Mucosa of descending colon (tissue), 3 donors: ENCODE data around the gene ASB12. TPM values are rescaled to one million over a fixed set of nuclear protein-coding genes. Genes with fewer than 3 reads are reported as not detected.

ENCODE experiments used
- ATAC-seq: fragments of 200-7000 bp; cut with Tn5 transposase; one replicate; pipeline ENCODE4 v1.9.1; 2020; ENCODE audit warnings: mild to moderate bottlenecking, moderate library complexity
- DNase-seq, 3 donors: peaks; one replicate each; pipeline ENCODE4 v3.0.0-alpha.2; 2020
- H3K36me3 ChIP-seq: fragments of 200-600 bp; one replicate; pipeline ENCODE4 v1.8.0; 2021; ENCODE audit warnings: low read depth, mild to moderate bottlenecking
- H3K4me1 ChIP-seq: fragments of 200-600 bp; one replicate; pipeline ENCODE4 v1.8.0; 2021; ENCODE audit warnings: low read depth, mild to moderate bottlenecking
- H3K4me3 ChIP-seq: fragments of 200-600 bp; one replicate; pipeline ENCODE4 v1.8.0; 2021; ENCODE audit warnings: mild to moderate bottlenecking
- H3K9me3 ChIP-seq: fragments of 200-600 bp; one replicate; pipeline ENCODE4 v1.8.0; 2021; ENCODE audit warnings: mild to moderate bottlenecking
- intact Hi-C, 2 donors: fragments of 100-400 bp; cut with DNase I in 1 of 2; cut with micrococcal nuclease in 1 of 2; formaldehyde crosslinking; loops; one replicate each; pipeline versions ENCODE4 v1.11.0 to v1.11.1; 2022; cut with DNase I, micrococcal nuclease
- total RNA-seq, 3 donors: library from RNA; stranded (reverse); fragmentation: NEBNext Ultra II Directional in 2 of 3; extraction: Animal tissue kit (Norgen Biotek cat#: 25700) in 2 of 3; gene quantifications; one replicate each; pipeline versions ENCODE4 v1.2.1 to v1.2.4, GENCODE V29; 2021 to 2023
- TF ChIP-seq, protein P1 (sequence below): fragments of 200-600 bp; IDR thresholded peaks from one replicate; pipeline ENCODE4 v1.8.0; 2022; ENCODE audit warnings: antibody characterized with exemption, mild to moderate bottlenecking
- donor health status: DM: no; HTN: no; CAD: no; lungs with moderate emphysema.
- donor health status: DM: no; HTN: no; CAD: no.
- donor health status: DM: no; HTN: yes; CAD: no.

The ASB12 gene
- total RNA-seq, 3 donors from 2014 or later = 0.38 to 1.2 (median 0.39) TPM

DNA sequence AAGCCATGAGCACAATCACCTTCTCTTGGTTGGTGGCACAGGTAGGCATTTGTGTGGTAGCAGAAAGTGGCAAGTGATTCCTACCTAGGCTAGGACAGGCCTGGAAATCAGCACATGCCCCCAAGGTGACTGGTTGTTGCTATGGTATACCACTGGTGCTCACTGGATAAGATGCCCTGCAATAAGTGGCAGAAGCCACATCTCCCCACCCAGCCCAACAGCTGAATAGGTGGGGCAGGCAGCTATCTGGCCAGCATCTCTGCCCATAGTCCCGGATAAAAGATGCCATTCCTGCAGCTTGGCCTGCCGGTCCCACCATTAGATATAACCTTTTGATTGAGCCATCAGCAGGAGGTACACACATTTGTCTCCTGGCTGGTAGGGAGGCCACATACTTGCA, 46.0 kb downstream of the ASB12 start:
- TF ChIP-seq, protein P1, sequence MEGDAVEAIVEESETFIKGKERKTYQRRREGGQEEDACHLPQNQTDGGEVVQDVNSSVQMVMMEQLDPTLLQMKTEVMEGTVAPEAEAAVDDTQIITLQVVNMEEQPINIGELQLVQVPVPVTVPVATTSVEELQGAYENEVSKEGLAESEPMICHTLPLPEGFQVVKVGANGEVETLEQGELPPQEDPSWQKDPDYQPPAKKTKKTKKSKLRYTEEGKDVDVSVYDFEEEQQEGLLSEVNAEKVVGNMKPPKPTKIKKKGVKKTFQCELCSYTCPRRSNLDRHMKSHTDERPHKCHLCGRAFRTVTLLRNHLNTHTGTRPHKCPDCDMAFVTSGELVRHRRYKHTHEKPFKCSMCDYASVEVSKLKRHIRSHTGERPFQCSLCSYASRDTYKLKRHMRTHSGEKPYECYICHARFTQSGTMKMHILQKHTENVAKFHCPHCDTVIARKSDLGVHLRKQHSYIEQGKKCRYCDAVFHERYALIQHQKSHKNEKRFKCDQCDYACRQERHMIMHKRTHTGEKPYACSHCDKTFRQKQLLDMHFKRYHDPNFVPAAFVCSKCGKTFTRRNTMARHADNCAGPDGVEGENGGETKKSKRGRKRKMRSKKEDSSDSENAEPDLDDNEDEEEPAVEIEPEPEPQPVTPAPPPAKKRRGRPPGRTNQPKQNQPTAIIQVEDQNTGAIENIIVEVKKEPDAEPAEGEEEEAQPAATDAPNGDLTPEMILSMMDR = no peak
- intact Hi-C loops = no loop called here
- Histone ChIP-seq H3K4me1 (no peaks in the 10 kb centered on the region), H3K9me3 (no peaks in the 10 kb centered on the region), H3K36me3 (no peaks in the 10 kb centered on the region), H3K4me3 (no peak overlapping the region)
- ATAC-seq (no peak), DNase-seq (no peak)

DNA sequence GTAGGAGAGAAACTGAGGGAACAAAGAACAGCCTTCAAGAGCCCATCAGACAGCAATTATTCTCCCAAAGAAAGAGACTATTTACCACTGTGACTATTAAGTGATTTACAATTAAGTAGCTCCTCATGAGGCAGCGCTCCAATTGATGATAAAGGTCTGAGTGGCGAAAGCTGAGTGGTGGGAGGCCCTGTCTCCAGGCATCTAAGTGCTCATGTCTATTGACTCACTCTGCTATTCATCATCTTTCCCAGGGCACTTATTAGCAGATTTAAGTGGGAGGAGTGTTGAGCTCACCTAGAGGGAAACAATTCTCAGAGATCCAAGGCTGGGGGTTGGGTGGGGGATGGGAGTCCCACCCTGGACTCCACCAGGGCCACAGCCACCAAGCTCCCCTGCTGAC, 48.2 kb downstream of the ASB12 start:
- TF ChIP-seq, protein P1 = no peak
- Histone ChIP-seq H3K4me3 (no peak overlapping the region), H3K36me3 (no peaks in the 10 kb centered on the region), H3K9me3 (no peaks in the 10 kb centered on the region), H3K4me1 (no peaks in the 10 kb centered on the region)
- intact Hi-C loops = no loop called here
- ATAC-seq = no peak
- no peak for DNase-seq

DNA sequence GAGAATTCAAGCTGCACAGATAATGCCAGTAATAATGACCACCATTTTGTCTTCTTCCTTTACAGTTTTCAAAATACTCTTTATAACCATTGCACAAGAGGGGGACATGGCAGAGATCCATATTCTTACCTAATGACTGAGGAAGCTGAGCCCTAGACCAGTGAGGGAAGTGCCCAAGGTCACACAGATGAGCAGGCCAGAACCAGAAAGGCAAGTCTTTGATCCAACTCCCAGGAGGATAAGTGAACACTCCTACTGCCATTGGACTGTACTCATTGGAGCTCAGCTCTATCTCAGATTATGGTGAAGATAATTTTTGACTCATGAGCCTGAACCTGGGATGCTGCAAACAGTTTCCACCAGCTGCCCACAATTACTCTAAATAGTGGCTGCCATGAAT, 53.5 kb downstream of the ASB12 start:
- no peak for ATAC-seq
- intact Hi-C loops = no loop called here
- no peak overlapping the region for H3K4me3 ChIP-seq

More for the DNA sequence above, 53.5 kb downstream of the ASB12 start:
- TF ChIP-seq, protein P1 = no peak
- no peak for DNase-seq
- H3K9me3 ChIP-seq = no peaks in the 10 kb centered on the region
- no peaks in the 10 kb centered on the region for H3K36me3 ChIP-seq
- H3K4me1 ChIP-seq = no peaks in the 10 kb centered on the region

Other genes with a start within 250 kb of the ASB12 start
- gene AMER1, start 24.9 kb downstream of the ASB12 start, total RNA-seq = 1 to 10 TPM; 2.9 to 8.9 (median 3.9) TPM
- gene MTMR8, start 164.8 kb upstream of the ASB12 start, total RNA-seq = 10 to 100 TPM in 1 of 3 donors, 1 to 10 TPM in 2; 7.0 to 16.2 (median 7.8) TPM